GDM1 (cell line): Measurements from ENCODE around the gene HIVEP3.

Source experiments
- DNase-seq: peaks from one replicate; lab custom pipeline; 2025; lab: John Stamatoyannopoulos, UW

The HIVEP3 gene

DNA sequence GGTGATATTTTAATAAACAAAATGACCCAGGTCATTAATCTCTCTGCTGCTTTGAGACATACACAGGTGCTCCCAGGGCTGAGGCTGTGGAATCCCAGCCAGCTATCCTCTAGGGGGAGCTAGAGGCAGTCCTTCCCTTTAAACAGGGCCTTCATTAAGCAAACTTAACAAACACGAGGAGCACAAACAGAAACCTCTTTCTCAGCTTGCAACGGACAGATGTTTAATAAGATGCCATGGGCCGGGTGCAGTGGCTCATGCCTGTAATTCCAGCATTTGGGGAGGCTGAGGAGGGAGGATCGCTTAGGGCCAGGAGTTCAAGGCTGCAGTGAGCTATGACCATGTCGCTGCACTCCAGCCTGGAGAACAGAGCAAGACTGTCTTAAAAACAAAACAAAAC lies 106.7 kb downstream of the HIVEP3 start:
- peak; percentile 45 for DNase-seq

DNA sequence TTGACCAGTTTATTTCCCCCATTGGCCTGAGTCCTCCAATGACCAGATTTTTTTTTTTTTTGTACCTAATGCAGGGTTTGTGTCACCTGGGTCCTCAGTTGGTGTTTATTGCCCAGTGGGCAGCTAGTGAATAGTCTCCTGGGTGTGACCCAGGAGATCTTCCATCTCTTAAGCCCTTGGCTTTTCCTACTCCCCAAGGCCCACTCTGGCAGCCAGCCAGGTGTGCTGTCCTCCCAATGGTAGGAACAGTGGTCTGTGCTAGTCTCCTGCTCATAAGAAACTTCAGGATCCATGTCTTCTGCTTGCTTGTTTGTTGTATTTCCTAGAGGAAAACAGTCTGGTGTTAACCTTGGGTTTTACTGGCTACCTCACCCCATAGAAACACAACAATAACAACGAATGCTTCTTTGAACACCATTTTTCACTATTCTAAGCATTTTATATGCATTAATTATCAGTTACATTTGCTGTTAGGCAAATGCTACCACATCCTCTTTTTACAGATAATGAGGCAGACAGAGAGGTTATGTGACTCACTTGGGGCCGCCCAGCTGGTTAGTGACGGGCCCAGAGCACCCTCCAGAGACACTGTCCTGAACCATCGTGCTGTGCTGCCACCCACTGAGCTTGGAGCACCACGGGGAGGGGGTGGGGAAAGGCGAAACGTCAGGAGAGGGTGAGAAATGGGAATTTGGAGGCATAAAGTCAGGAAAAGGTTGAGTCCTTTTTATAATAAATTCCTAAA lies 107.5 kb downstream of the HIVEP3 start:
- DNase-seq: no peak

DNA sequence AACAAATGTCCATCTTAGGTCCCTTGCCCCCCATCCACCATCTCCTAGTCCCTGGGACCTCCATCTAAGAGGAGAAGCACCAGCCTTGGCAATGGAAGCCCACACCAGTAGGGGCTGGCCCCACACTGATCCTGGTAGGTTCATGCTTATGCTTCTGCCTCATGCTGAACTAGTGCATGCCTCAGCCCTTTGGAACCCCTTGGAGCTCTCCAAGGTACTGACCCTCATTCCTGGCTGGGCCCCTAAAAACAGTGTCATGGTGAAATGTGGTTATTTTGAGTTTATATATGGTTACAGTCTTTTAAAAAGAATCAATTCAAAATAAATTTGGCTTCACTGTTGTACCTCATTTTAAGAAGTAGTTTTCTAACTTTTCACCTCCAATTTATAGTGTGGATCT lies 108.3 kb downstream of the HIVEP3 start:
- peak; percentile 16 for DNase-seq

DNA sequence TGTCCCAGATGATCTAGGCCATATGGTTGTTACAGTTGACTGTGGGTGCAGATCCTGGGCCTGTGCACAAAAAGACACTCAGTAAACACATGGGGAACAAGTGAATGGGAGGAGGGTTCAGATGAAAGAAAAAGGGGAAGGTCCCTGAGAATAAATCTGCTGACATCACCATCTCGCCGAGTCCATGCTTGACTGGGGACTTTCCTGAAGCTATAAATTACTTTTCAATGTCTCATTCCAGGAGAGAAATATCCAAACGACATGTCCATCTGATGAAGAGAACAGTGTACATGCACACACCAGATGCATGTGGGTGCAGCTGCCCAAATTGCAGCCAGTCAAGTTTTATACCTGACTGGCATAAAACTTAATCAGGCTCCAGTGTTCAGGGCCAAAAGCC lies 109.0 kb downstream of the HIVEP3 start:
- no peak for DNase-seq

DNA sequence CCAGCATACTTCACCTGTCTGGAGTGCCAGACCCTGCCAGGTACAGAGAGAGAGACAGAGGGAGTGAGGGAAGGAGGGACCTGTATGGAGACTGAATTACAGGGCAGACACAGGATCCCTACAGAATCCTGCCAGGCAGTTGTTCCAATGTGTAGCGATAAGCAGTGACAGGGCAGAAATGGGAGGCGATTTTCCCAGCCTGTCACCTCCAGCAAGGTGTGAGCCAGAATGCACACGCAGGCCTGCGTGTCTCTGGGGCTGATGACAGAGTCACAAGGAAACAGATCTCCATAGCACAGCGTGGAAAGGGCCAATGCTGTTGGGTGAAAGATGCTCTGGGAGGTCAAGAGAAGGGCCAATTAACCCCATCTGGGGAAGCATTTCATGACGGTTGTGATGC lies 111.3 kb downstream of the HIVEP3 start:
- DNase-seq: no peak

DNA sequence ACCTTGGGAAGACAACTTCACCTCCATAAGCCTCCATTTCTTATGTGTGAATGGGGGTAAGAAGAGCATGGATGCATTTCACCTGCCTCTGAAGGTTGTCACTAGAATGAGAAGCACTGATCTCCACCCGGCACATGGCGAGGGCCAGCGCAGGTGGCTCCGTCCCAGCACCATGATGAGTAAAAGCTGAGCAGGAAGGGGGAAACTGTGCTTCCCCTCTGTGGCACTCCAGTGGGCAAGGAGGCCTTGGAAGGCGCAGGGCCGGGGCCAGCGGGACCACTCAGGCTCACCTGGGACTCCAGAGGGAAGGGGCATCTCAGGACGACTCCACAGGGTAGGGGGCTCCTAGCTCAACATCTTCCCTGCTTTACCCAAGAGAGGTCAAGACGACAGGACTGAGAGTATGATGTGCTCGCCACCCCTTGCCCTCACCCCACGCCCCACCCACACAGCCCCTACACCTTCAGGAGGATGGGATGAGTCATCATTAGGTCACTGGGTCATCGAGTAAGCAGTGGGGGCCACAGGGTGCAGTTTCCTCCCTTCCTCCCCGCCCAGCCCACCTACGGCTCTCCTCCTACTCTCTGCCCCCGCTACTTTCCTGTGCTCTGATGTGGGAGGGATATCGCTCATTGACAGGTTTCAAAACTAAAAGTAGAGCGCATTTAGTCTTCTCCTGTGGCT lies 112.1 kb downstream of the HIVEP3 start:
- DNase-seq: no peak

DNA sequence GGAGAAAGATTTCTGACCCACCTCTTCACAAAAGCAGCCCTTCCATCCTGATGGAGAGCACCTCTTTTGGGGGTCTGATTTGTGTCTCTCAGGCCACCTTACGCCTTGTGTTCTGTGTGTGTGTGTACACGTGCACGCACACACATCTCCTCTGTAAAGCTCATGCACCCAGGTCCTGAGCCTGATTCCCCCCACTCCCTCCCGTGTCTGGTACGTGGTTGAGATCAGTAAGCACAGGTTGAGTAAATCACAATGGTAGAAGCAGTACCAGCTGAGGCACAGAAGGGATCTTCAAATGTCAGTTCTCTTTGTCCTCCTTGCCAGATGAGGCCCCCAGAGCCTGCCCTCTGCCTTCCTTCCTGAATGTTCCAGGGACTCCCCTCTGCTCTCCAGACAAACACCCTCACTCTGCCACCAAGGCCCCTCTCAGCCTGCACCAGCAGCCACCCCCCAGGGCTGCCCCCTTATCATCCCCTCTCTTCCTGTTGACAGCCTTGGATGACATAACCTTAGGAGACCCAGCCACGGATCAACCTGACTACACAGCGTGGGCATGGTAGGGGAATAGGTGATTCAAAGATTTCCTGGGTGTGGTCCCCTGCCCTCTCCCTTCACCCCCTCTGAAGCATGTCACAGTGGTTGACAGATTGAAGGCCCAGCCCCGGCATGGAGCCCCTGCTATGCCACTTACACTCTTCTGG lies 112.8 kb downstream of the HIVEP3 start:
- no peak for DNase-seq

DNA sequence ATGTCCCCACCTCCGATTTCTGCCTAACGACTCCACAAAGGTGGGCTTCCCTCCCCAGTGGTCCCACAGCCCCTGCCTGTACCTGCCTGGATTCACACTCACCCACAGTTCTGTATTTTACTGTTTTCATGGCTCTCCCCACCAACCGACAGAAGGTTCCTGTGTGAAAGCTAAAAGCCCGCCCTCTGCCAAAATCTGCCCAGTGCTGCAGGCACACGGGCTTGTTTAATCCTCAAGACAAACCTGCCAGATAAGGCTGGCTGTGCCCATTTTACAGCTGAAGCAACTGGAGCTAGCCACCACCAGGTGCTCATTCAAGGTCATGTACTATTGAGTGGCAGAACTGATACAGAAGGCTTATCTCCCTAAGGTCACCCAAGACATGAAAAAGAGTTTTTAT lies 114.5 kb downstream of the HIVEP3 start:
- DNase-seq: no peak

DNA sequence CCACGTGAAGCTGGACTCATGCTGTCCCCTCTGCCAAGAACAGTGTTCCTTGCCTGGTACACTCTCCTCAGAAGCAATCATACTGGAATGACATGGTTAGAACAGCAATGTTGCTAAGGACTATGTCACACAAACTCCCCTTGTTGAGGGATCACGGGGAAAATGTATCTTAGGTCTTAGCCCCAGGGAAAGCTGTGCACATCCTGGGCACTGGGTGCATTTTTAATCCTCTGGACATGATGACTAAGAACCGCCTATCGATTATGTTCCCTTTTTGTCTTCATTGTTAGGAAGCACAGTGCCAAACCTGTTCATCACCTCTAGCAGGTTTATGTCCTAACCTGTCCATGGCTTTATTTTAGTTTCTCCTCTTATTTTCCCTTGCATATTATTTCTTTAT lies 115.1 kb downstream of the HIVEP3 start:
- DNase-seq: no peak

DNA sequence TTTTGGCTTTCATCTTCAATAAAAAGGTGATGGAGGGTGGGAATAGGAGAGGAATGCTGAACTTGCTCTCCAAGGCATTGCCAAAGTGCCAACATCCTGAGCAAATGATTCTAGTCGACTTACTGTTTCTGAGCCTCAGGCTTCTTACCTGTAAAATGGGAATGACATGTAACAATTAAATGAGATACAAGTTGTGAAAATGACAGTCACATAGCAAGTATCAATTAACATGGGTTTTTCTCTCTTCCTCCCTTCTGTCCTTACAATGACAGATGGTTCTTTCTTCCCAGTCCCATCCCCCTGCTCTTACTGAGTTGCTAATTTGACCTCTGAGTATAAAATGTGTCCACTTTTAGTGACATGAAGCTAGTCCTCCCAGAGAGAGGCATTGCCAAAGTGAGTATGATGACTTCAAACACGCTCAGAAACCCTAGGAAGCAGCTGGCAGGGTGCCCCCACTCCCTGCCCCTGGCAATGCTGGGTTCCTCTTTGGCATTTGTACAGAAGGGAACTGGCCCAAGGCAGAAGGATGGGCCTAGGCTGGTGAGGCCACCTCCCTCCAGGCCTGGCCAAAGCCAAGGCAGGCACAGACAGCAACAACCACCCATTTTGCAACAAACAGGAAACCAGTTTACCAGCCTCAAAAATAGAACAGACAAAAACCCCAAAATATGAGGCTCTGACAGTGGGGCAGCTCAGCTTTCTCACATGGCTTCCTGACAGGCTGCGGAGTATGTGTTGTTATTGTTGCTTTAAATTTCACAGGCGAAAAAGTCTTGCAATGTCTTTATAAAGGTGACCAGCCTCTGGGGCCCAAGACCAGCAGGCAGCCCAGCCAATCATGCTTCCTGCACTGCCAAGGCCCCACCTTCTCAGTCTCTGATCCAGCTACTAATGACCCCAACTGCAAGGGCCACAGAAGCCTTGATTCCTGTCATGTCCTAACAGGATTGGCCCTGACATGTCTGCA lies 115.9 kb downstream of the HIVEP3 start:
- peak; percentile 87 for DNase-seq

DNA sequence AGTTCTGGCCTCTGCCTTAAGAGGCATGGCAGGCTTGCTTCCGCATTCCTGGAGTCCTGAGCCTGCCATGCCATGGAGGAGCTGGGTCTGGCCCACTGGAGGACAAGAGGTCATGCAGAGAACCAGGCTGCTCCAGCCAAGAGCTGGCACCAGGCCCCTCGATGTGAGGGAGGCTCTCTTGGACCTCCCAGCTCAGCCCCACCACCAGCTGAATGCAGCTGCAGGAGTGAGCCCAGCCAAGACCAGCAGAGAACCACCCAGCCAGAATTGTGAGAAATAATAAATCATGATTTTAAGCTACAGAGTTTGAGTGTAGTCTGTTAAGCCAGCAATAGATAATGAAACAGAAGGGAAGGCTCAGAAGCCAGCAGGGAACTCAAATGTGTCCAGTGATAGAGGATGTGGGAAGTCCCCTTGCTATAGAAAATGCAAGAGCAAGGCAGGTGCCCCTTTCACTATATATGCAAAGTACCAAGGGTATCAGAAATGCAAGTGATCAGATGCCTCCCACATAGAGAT lies 118.4 kb downstream of the HIVEP3 start:
- no peak for DNase-seq

DNA sequence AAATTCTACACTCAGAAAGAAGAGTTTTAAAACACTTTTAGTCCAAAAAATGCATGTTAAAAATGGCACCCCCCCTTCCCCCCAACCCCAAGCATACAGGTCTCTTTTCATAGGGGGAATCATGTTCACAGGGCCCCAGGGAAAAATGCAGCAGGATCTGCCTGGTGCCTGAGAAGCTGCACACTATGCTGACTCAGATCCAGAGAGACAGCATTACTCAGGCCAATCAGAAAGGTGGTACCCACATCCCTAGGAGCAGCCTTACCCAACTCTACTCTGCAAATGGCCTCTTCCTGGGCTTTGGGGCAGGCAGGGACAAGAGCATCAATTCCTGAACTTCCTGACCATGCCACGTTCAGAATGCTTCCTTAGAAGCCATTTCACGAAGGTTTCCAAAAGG lies 119.0 kb downstream of the HIVEP3 start:
- no peak for DNase-seq

DNA sequence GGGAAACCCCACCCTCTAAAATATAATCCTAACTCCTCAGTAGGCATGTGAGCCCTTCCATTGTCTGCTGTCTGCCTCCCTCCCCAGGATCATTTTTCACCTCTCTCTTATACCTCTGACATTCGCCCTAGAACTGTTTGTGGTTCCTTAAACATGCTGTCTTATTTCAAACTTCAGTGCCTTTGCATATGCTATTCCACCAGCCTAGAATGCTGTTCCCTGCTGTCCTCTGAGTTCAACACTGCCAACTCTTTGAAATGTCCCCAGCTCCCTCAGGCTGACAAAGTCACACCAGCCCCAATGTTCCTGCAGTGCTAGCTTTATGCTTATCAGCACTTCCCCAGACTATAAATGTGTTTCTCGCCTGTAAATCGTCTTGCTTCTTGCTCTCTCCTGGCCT lies 119.5 kb downstream of the HIVEP3 start:
- no peak for DNase-seq

DNA sequence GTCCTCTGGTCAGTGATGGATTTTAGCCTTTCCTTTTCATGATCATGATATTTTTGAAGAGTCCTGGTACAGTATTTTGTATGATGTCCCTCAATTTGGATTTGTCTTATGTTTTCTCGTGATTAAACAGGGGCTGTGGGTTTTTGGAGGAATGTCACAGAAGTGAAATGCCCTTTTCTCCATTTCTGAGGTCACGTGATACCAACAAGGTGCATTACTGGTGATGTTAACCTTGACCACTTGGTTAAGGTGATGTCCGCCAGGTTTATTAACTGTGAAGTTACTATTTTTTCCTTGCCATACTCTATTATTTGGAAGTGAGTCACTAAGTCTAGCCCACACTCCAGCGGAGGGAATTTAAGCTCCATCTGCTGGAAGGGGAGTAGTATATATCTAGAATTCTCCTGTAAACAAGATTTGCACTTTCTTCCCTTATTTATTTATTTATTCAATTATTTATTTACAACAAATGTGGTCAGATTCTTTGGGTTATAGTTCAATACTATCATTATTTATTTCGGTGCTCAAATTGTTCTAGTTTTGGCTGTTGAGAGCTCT lies 123.4 kb downstream of the HIVEP3 start:
- peak; percentile 15 for DNase-seq

DNA sequence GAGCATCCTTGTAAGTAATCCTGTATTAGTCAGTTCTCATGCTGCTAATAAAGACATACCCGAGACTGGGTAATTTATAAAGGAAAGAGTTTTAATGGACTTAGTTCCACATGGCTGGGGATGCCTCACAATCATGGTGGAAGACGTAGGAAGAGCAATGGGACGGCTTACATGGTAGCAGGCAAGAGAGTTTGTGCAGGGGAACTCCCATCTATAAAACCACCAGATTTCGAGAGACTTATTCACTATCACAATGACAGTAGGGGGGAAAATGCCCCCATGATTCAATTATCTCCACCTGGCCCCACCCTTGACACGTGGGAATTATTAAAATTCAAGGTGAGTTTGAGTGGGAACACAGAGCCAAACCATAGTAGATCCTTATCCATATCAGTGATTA lies 124.7 kb downstream of the HIVEP3 start:
- DNase-seq: no peak

DNA sequence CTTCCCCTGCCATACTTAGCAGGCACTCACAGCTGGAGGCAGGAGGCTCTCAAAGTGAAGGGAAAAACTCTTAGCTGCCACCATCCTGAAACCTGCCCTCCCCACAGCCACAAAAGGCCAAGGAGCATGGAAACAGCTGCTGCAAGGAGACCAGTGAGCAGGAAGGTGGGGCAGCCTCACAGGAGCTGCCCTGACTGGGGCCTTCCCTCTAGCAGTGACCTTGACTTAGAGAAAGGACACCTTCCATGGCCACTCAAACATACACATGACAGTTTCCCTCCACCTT lies 126.3 kb downstream of the HIVEP3 start:
- DNase-seq: no peak

DNA sequence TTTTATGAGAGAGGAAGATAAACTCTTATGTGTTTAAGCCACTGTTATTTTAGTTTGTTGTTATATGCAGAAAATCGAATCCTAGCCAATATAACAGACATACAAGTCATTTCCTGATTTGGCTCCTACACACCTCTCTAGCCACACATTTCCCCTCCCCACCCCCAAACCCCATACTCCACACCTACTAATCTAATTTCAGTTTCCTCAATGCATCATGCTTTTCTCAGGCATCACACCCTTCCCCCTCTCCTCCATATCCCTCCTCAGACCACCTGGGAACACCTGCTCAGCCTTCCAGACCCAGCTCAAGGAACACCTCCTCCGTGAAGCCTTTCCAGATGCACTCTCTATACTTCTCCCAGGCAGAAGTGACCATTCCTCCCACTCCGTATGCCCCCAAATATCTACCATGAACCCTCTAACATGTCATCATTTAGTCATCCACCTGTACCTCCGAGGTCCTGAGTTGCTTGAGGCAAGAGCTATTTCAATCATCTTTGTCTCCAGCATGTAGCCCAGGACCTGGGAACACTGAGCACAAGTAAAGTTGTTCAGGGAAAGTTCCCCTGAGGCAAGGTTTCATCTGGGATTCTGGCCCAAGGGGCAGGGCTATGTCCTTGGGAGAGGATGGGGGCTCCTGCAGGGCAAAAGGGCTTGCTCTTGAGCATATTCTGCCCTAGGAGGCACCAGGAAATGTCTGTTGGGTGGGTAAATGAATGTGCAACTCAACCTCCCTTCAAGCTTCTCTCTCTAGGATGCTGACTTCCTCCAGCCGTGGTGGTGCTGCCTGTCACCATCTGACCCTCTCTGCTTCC lies 126.8 kb downstream of the HIVEP3 start:
- DNase-seq: peak; percentile 52

DNA sequence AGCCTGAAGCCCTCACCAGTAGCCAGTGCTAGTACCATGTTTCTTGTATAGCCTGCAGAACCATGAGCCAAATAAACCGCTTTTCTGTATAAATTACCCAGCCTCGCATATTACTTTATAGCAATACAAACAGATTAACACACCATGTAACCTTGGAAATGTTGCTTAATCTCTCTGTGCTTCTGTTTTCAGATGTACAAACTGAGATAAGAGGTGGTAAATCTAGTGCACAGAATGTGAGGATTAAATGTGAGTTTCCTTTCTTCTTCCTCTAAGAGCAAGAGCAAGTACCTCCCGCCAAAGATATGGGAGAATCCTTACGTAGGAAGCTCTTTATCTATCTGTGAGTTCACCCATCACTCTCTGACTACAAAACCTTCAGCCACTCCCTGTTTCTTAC lies 128.4 kb downstream of the HIVEP3 start:
- DNase-seq: no peak

DNA sequence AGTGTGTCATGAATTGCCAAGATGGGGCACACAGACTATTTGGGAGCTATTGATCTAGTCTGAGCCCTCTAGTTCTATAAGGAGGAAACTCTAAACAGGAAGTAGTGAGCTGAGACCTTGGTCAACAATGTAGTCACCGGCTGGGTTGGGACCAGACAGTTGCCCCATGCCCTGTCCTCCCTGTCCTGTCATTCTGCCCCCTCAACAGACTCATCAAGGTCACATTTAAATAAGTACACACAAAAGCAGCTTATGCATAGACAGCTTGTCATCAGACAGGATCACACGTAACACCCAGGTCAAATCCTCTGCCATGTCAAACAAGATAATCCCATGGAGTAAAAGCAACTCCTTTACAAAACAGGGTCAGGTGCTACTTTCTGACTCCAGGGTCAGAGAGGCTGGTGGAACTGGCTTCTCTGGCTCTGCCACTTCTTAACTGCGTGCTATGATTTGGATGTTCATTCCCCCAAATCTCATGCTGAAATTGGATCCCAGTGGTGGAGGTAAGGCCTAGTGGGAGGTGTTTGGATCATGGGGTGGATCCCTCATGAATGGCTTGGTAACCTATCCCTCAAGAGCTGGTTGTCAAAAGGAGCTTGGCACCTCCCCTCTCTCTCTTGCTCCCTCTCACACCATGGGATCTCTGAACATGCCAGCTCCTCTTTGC lies 128.9 kb downstream of the HIVEP3 start:
- no peak for DNase-seq

DNA sequence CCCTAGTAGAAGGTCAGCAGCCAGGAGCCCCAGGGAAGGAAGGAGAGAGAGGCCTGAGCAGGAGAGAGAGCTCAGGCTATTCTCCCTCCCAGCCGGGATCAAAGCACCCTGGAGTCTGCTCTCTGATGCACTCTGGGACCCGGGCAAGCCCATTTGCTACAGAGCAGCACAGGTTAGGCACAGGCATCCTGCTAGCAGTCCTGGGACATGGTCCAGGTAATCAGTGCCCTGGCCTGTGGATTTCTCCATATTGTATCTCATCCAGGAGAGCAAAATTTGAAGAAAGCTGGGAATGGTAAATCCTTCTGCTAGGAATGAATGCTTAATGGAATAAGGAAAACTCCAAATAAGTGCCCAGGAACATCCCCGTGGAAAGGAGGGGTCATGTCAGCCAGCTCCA lies 130.3 kb downstream of the HIVEP3 start:
- no peak for DNase-seq
